ENCODE results near the gene CHD2. TPM values are rescaled to one million over a fixed set of nuclear protein-coding genes. Genes with fewer than 3 reads are reported as not detected.

The CHD2 gene
- total RNA-seq, 1 donor from 2014 or later = 159 TPM

GRCh38 chr15:93063262-93063671 is 163.1 kb downstream of the CHD2 start:
- H3K27me3 Mint-ChIP-seq = peaks cover 3% of the 10 kb centered on the region
- no peaks in the 10 kb centered on the region for H3K9me3 Mint-ChIP-seq (ENCODE audit: low read depth)
- H3K27ac Mint-ChIP-seq = peak overlapping the region; percentile 86
- H3K36me3 Mint-ChIP-seq (ENCODE audit: insufficient read depth) = peaks cover 3% of the 10 kb centered on the region
- DNase-seq (ENCODE audit: low spot score, unreplicated experiment) = no peak
- H3K4me3 Mint-ChIP-seq (ENCODE audit: low read depth) = no peak overlapping the region
- no peak for TF ChIP-seq CTCF (IDR thresholded peaks at IDR 0.05; ENCODE audit: unreplicated experiment)
- peaks cover 36% of the 10 kb centered on the region for H3K4me1 Mint-ChIP-seq (ENCODE audit: low read depth)

GRCh38 chr15:93063796-93064690 is 163.9 kb downstream of the CHD2 start:
- peak overlapping the region; percentile 86 for H3K27ac Mint-ChIP-seq
- peaks cover 3% of the 10 kb centered on the region for H3K36me3 Mint-ChIP-seq (ENCODE audit: insufficient read depth)
- peaks cover 36% of the 10 kb centered on the region for H3K4me1 Mint-ChIP-seq (ENCODE audit: low read depth)
- no peak for TF ChIP-seq CTCF (IDR thresholded peaks at IDR 0.05; ENCODE audit: unreplicated experiment)
- no peak overlapping the region for H3K4me3 Mint-ChIP-seq (ENCODE audit: low read depth)
- no peaks in the 10 kb centered on the region for H3K9me3 Mint-ChIP-seq (ENCODE audit: low read depth)
- H3K27me3 Mint-ChIP-seq = peaks cover 3% of the 10 kb centered on the region
- DNase-seq (ENCODE audit: low spot score, unreplicated experiment) = no peak

GRCh38 chr15:93065641-93066045 is 165.5 kb downstream of the CHD2 start:
- TF ChIP-seq CTCF (IDR thresholded peaks at IDR 0.05; ENCODE audit: unreplicated experiment) = no peak
- Mint-ChIP-seq H3K4me3 (ENCODE audit: low read depth) (no peak overlapping the region), H3K27me3 (peaks cover 8% of the 10 kb centered on the region), H3K4me1 (ENCODE audit: low read depth) (peaks cover 34% of the 10 kb centered on the region), H3K36me3 (ENCODE audit: insufficient read depth) (peaks cover 3% of the 10 kb centered on the region), H3K9me3 (ENCODE audit: low read depth) (no peaks in the 10 kb centered on the region), H3K27ac (no peak overlapping the region)
- no peak for DNase-seq (ENCODE audit: low spot score, unreplicated experiment)

- H3K9me3 Mint-ChIP-seq (ENCODE audit: low read depth) = no peaks in the 10 kb centered on the region
- H3K27me3 Mint-ChIP-seq = peaks cover 13% of the 10 kb centered on the region
- H3K36me3 Mint-ChIP-seq (ENCODE audit: insufficient read depth) = peaks cover 3% of the 10 kb centered on the region
- no peak overlapping the region for H3K4me3 Mint-ChIP-seq (ENCODE audit: low read depth)
- H3K27ac Mint-ChIP-seq = no peak overlapping the region
- DNase-seq (ENCODE audit: low spot score, unreplicated experiment) = no peak
- peaks cover 34% of the 10 kb centered on the region for H3K4me1 Mint-ChIP-seq (ENCODE audit: low read depth)
- no peak for TF ChIP-seq CTCF (IDR thresholded peaks at IDR 0.05; ENCODE audit: unreplicated experiment)
Measured at GRCh38 chr15:93066224-93066681, 166.1 kb downstream of the CHD2 start.

- H3K9me3 Mint-ChIP-seq (ENCODE audit: low read depth) = no peaks in the 10 kb centered on the region
- peak overlapping the region; percentile 33 for H3K27ac Mint-ChIP-seq
- peaks cover 17% of the 10 kb centered on the region for H3K27me3 Mint-ChIP-seq
- peaks cover 3% of the 10 kb centered on the region for H3K36me3 Mint-ChIP-seq (ENCODE audit: insufficient read depth)
- TF ChIP-seq CTCF (IDR thresholded peaks at IDR 0.05; ENCODE audit: unreplicated experiment) = no peak
- H3K4me1 Mint-ChIP-seq (ENCODE audit: low read depth) = peaks cover 35% of the 10 kb centered on the region
- DNase-seq (ENCODE audit: low spot score, unreplicated experiment) = no peak
- no peak overlapping the region for H3K4me3 Mint-ChIP-seq (ENCODE audit: low read depth)
Measured at GRCh38 chr15:93066834-93067648, 166.9 kb downstream of the CHD2 start.
